HepG2 (cell line): ENCODE data around the gene TBCD. TPM values are rescaled to one million over a fixed set of nuclear protein-coding genes. Genes with fewer than 3 reads are reported as not detected.

ENCODE experiments used
- ATAC-seq: fragments of 200-7000 bp; cut with Tn5 transposase; 3 replicates; pipeline ENCODE4 v1.9.1; 2020; ENCODE audit warnings: mild to moderate bottlenecking, moderate library complexity
- BruUV-seq: library from RNA; stranded (reverse); fragments of 400-500 nt; replicated peaks from 2 replicates; lab custom pipeline; 2021; lab: Mats Ljungman, UMichigan
- CTCF ChIA-PET: fragments of 300-600 bp; formaldehyde crosslinking; extraction: SDS; loops from one replicate; lab custom pipeline; 2021; ENCODE audit warnings: low total read pairs, inconsistent platforms, low intra/inter-chr PET ratio; lab: Yijun Ruan, JAX
- POLR2A ChIA-PET: fragments of 350-600 bp; sonication (Branson Sonifier 250); formaldehyde crosslinking; loops from one replicate; lab custom pipeline; 2020; ENCODE audit warnings: antibody characterized with exemption, inconsistent platforms; lab: Yijun Ruan, JAX
- DNase-seq: peaks from one replicate; pipeline ENCODE4 v3.0.0-alpha.2; 2015; ENCODE audit warnings: low spot score
- FAIRE-seq: peaks from 3 replicates; lab custom pipeline; 2011; peaks lifted over from hg19 to GRCh38; lab: Jason Lieb, UNC
- H2AFZ ChIP-seq: one replicate; pipeline ENCODE4 v1.6.1; 2011; ENCODE audit warnings: low read length, inconsistent platforms
- H3K27ac ChIP-seq: fragments of 300-600 bp; 3 replicates; pipeline ENCODE4 v1.8.0; 2011; ENCODE audit warnings: mixed run types, mild to moderate bottlenecking, mixed read lengths, low read length, inconsistent platforms; ENCODE audit not compliant: insufficient read depth; ENCODE audit errors: extremely low read length
- H3K27me3 ChIP-seq, 2 experiments: fragments of 200-600 bp in 1 of 2; 2 replicates in 1 of 2; 3 replicates in 1 of 2; pipeline versions ENCODE4 v1.6.0 to v1.8.0; 2011; ENCODE audit warnings: low read length in 2 of 2, mild to moderate bottlenecking in 2 of 2, moderate library complexity in 2 of 2, inconsistent platforms in 1 of 2; ENCODE audit not compliant: insufficient read depth in 2 of 2, control insufficient read depth in 1 of 2
- H3K36me3 ChIP-seq, 2 experiments: fragments of 200-600 bp in 1 of 2; replicated peaks in 1 of 2; 2 replicates in 1 of 2; 3 replicates in 1 of 2; pipeline versions ENCODE4 v1.5.1 to v1.8.0; 2011; ENCODE audit warnings: low read length in 2 of 2, inconsistent platforms in 1 of 2; ENCODE audit not compliant: insufficient read depth in 2 of 2, control insufficient read depth in 1 of 2
- H3K4me1 ChIP-seq: 2 replicates; pipeline ENCODE4 v1.5.1; 2012; ENCODE audit warnings: low read length, inconsistent platforms; ENCODE audit not compliant: insufficient read depth
- H3K4me2 ChIP-seq: 2 replicates; pipeline ENCODE4 v1.6.0; 2011; ENCODE audit warnings: low read depth, low read length, inconsistent platforms
- H3K4me3 ChIP-seq, 3 experiments: fragments of 200-600 bp in 1 of 3; sonication (generic), shearing (Covaris generic) in 1 of 3; replicated peaks in 1 of 3; 2 replicates each; pipeline ENCODE4 v1.5.1; 2011 to 2016; ENCODE audit warnings: low read length in 3 of 3, inconsistent platforms in 2 of 3, low read depth in 2 of 3, mild to moderate bottlenecking in 2 of 3, control low read depth in 1 of 3, mixed read lengths in 1 of 3; ENCODE audit not compliant: insufficient read depth in 1 of 3
- H3K79me2 ChIP-seq: one replicate; pipeline ENCODE4 v1.6.1; 2011; ENCODE audit warnings: low read length, inconsistent platforms; ENCODE audit not compliant: insufficient read depth
- H3K9ac ChIP-seq: 2 replicates; pipeline ENCODE4 v1.6.0; 2011; ENCODE audit warnings: mild to moderate bottlenecking, low read depth, low read length, inconsistent platforms; ENCODE audit not compliant: insufficient read depth
- H3K9me3 ChIP-seq: 2 replicates; pipeline ENCODE4 v1.5.1; 2012; ENCODE audit warnings: mild to moderate bottlenecking, low read length
- H4K20me1 ChIP-seq: 2 replicates; pipeline ENCODE4 v1.6.0; 2011; ENCODE audit warnings: inconsistent platforms, mild to moderate bottlenecking, low read length, moderate library complexity; ENCODE audit not compliant: insufficient read depth
- ARID3A ChIP-seq: IDR thresholded peaks from 2 replicates; pipeline ENCODE4 v1.6.1; 2012; ENCODE audit warnings: low read depth, low read length, improper control_type of control experiment
- ATF1 ChIP-seq: IDR thresholded peaks from 2 replicates; pipeline ENCODE4 v1.6.1; 2016; ENCODE audit warnings: mild to moderate bottlenecking, control low read depth
- CHD4 ChIP-seq: fragments of 200-600 bp; sonication (generic); IDR thresholded peaks from 2 replicates; pipeline ENCODE4 v1.7.0; 2017; ENCODE audit warnings: mild to moderate bottlenecking, low read length, borderline replicate concordance
- FOXK1 ChIP-seq: sonication (generic); formaldehyde crosslinking; IDR thresholded peaks from 2 replicates; pipeline ENCODE4 v1.4.0; 2020; ENCODE audit warnings: low read depth, missing genetic modification reagents, borderline replicate concordance
- HMG20A ChIP-seq: IDR thresholded peaks from 2 replicates; pipeline ENCODE4 v1.6.1; 2016; ENCODE audit warnings: borderline replicate concordance
- MED13 ChIP-seq: sonication (generic); formaldehyde crosslinking; IDR thresholded peaks from 2 replicates; pipeline ENCODE4 v1.5.0; 2020; ENCODE audit warnings: missing genetic modification reagents
- NR1H2 ChIP-seq: sonication (generic); formaldehyde crosslinking; IDR thresholded peaks from 2 replicates; pipeline ENCODE4 v1.8.1; 2022; ENCODE audit warnings: low read depth, missing genetic modification reagents, borderline replicate concordance
- RBM22 ChIP-seq: fragments of 200-400 bp; formaldehyde crosslinking; optimal IDR thresholded peaks from 2 replicates; pipeline ENCODE3; 2017; ENCODE audit warnings: mild to moderate bottlenecking, low read length, moderate library complexity
- RXRB ChIP-seq: IDR thresholded peaks from 2 replicates; pipeline ENCODE4 v1.6.1; 2016; ENCODE audit warnings: borderline replicate concordance, missing genetic modification reagents, missing compliant biosample characterization
- SAP130 ChIP-seq: IDR thresholded peaks from 2 replicates; pipeline ENCODE4 v1.6.1; 2016; ENCODE audit warnings: low read depth
- SETDB1 ChIP-seq: sonication (generic); formaldehyde crosslinking; IDR thresholded peaks from 2 replicates; pipeline ENCODE4 v1.5.1; 2020; ENCODE audit warnings: missing genetic modification reagents, mild to moderate bottlenecking, borderline replicate concordance
- TEAD2 ChIP-seq: sonication (generic); formaldehyde crosslinking; IDR thresholded peaks from 2 replicates; pipeline ENCODE4 v1.9.0; 2021; ENCODE audit warnings: missing genetic modification reagents
- ZFP41 ChIP-seq: sonication (generic); formaldehyde crosslinking; IDR thresholded peaks from 2 replicates; pipeline ENCODE4 v1.4.0; 2020; ENCODE audit warnings: mild to moderate bottlenecking, missing genetic modification reagents, borderline replicate concordance
- ZNF326 ChIP-seq: sonication (generic); formaldehyde crosslinking; IDR thresholded peaks from 2 replicates; pipeline ENCODE4 v1.4.0; 2020; ENCODE audit warnings: missing genetic modification reagents, borderline replicate concordance
- ZNF564 ChIP-seq: sonication (generic); formaldehyde crosslinking; IDR thresholded peaks from 2 replicates; pipeline ENCODE4 v1.8.1; 2023; ENCODE audit warnings: mild to moderate bottlenecking, missing genetic modification reagents
- ZNF605 ChIP-seq: sonication (generic); formaldehyde crosslinking; IDR thresholded peaks from 2 replicates; pipeline ENCODE4 v1.8.0; 2022; ENCODE audit warnings: mild to moderate bottlenecking, missing genetic modification reagents
- ZNF687 ChIP-seq: sonication (generic); formaldehyde crosslinking; IDR thresholded peaks from 2 replicates; pipeline ENCODE4 v1.5.1; 2020; ENCODE audit warnings: mild to moderate bottlenecking, missing genetic modification reagents, moderate library complexity
- WGBS: methylation state at CpG from one replicate; pipeline ENCODE4 v1.1.6; 2017; ENCODE audit warnings: low lambda C conversion rate; 5-methylcytosine and 5-hydroxymethylcytosine counted together
- in situ Hi-C: cut with HindIII; loops from 2 replicates; pipeline ENCODE4 v1.10.0; 2017; ENCODE audit warnings: low pct_unique_long_range_greater_than_20kb; ENCODE audit not compliant: extremely low pct_ligation_motif_present
- intact Hi-C: fragments of 100-400 bp; cut with micrococcal nuclease; formaldehyde crosslinking; loops from one replicate; pipeline ENCODE4 v1.10.0; 2022; ENCODE audit not compliant: unreplicated experiment
- polyA plus RNA-seq, 8 experiments: library from polyadenylated mRNA; depleted of rRNA in 3 of 8; stranded (reverse) in 7 of 8; unstranded in 1 of 8; fragments of >200 nt; fragmentation: Illumina TruSeq in 4 of 8; extraction: Trizol in 4 of 8; gene quantifications; 2 replicates each; pipeline versions ENCODE4 v1.2.1 to v1.2.3, GENCODE V29; 2011 to 2016; ENCODE audit warnings: low read depth in 4 of 8, missing spikeins in 1 of 8, mixed read lengths in 1 of 8; ENCODE audit not compliant: insufficient read depth in 1 of 8
- total RNA-seq, 5 experiments: library from RNA; depleted of rRNA; stranded (reverse); fragments of >200 nt; fragmentation: Illumina TruSeq; extraction: Trizol; gene quantifications; 2 replicates each; pipeline ENCODE4 v1.2.3, GENCODE V29; 2016; ENCODE audit warnings: low read depth in 1 of 5

The TBCD gene
- total and polyA plus RNA-seq, 2 of the 13 experiments (the other 11 are each of a cell fraction or from before 2014, with no cell fraction given) = 33.9 to 54.8 TPM

- peak; percentile 92 for FAIRE-seq
- TF ChIP-seq FOXK1 (peak; percentile 80; the same call in 1 of the 2 replicates), NR1H2 (CRISPR knock-in tag) (no peak), TEAD2 (CRISPR knock-in tag) (no peak), HMG20A (CRISPR knock-in tag) (peak; percentile 77), MED13 (CRISPR knock-in tag) (no peak), RXRB (CRISPR knock-in tag) (peak; percentile 96), ZNF687 (CRISPR knock-in tag) (peak; percentile 90), CHD4 (peak; percentile 97), ZNF605 (peak; percentile 64; the same call in 1 of the 2 replicates), ARID3A (peak; percentile 82; the same call in 1 of the 2 replicates), ZNF326 (CRISPR knock-in tag) (no peak), SAP130 (CRISPR knock-in tag) (peak; percentile 95), ZNF564 (no peak; the same call in 1 of the 2 replicates), ATF1 (CRISPR knock-in tag) (no peak), RBM22 (peak; percentile 47), ZFP41 (CRISPR knock-in tag) (no peak), SETDB1 (CRISPR knock-in tag) (no peak)
Measured at GRCh38 chr17:82740906-82741759, 10.7 kb upstream of the TBCD start.

More at GRCh38 chr17:82740906-82741759, 10.7 kb upstream of the TBCD start:
- Histone ChIP-seq H3K36me3 (peaks cover 19 to 40% of the 10 kb centered on the region in 2 experiments), H3K4me3 (no peak overlapping the region), H3K27ac (peak overlapping the region; percentile 74), H4K20me1 (no peaks in the 10 kb centered on the region), H3K4me2 (peak overlapping the region; percentile 30; the same call in 1 of the 2 replicates), H3K79me2 (peaks cover 14% of the 10 kb centered on the region), H3K27me3 (no peaks in the 10 kb centered on the region), H3K9ac (peak overlapping the region; percentile 2; the same call in 1 of the 2 replicates), H2AFZ (no peak overlapping the region), H3K9me3 (peaks cover 17% of the 10 kb centered on the region), H3K4me1 (peaks cover 58% of the 10 kb centered on the region)
- peak; percentile 93 for DNase-seq
- 83% methylated on average over 10 of the region's 10 CpGs for WGBS
- ChIA-PET POLR2A (interaction anchor here (0.6 to 2.3 kb wide), 6 partner anchors 10 to 348 kb away, joined by 3 to 16 read pairs (median 3); partner anchors contain the start of gene FN3KRP), CTCF (interaction anchor here (1.0 kb wide), 1 partner anchor 72 kb away, joined by 3 read pairs; no protein-coding TSS in a partner anchor)
- BruUV-seq = TSS peak; percentile 18
- peak; percentile 68 for ATAC-seq
- intact Hi-C loops = loop anchor here (2.0 kb wide), 1 partner anchor 24 kb away; the partner anchor contains the start of gene FN3KRP
- in situ Hi-C loops = no loop called here
